KOPT-K1 (cell line): ENCODE results near the gene IDI1.
"Not testable (repeated sequence)": the region's sequence is repeated elsewhere in the genome, so short reads cannot be mapped to it uniquely, and the experiment has no call there.

ENCODE experiments used
- H3K27ac ChIP-seq: fragments of 200-600 bp; sonication (generic); 2 replicates; pipeline ENCODE4 v1.5.1; 2016; ENCODE audit warnings: antibody characterized with exemption, mild to moderate bottlenecking, low read depth, low read length; ENCODE audit not compliant: poor library complexity, severe bottlenecking
- H3K36me3 ChIP-seq: fragments of 200-600 bp; sonication (generic); 2 replicates; pipeline ENCODE4 v1.5.1; 2017; ENCODE audit warnings: antibody characterized with exemption, mild to moderate bottlenecking, low read length, moderate library complexity; ENCODE audit not compliant: insufficient read depth
- H3K9me3 ChIP-seq: fragments of 200-600 bp; sonication (generic); 2 replicates; pipeline ENCODE4 v1.5.1; 2017; ENCODE audit warnings: antibody characterized with exemption, low read length, mild to moderate bottlenecking; ENCODE audit not compliant: insufficient read depth, poor library complexity, severe bottlenecking

Gene IDI1

DNA sequence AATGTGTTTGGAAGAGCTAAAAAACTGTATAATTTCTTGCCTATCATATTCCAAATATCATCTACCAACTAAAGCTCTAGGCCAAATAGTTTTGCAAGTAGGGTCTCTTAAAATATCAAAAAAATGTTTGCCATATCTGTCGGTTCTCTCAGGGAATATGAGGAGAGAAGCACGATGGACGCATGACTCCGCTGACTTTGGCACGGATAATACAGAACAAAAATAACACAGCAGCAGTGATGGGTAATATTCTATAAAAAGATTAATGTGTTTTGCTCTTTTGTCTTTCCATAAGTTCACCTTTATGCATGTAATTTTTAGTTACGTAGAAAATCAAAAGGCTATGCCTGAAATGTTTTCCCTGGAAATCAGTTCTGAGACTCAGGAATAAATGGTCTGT lies 22.3 kb downstream of the IDI1 start:
- no peak overlapping the region for H3K27ac ChIP-seq
- H3K9me3 ChIP-seq: no peaks in the 10 kb centered on the region
- peaks cover 5% of the 10 kb centered on the region; the same call in 1 of the 2 replicates for H3K36me3 ChIP-seq

DNA sequence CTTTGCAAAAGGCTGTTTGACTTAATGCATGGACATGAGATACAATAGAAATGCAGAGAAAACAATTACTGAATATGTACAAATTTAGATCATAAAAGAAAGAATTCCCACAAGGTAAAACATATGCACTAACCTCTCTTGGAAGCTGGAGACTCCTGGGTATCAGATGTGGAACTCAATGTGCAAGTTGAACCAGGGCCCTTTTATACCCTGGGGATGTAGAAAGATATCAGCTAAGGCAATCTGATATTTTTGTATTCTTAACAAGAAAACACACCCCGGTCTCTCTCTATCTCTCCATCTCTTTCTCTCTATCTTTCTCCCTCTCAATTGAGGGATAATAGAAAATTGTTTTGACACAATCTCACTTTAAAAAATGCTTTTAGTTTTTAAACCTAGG lies 23.2 kb downstream of the IDI1 start, which contains the start of gene IDI2:
IDI2 (minus strand) TSS at position 177 of the 400 bp plus-strand sequence. CDS start 1,136 bp downstream, outside the sequence.
- Histone ChIP-seq H3K27ac (no peak within 1 kb of the TSS), H3K36me3 (peaks cover 8% of the 10 kb centered on the region; the same call in 1 of the 2 replicates), H3K9me3 (no peaks in the 10 kb centered on the region)

DNA sequence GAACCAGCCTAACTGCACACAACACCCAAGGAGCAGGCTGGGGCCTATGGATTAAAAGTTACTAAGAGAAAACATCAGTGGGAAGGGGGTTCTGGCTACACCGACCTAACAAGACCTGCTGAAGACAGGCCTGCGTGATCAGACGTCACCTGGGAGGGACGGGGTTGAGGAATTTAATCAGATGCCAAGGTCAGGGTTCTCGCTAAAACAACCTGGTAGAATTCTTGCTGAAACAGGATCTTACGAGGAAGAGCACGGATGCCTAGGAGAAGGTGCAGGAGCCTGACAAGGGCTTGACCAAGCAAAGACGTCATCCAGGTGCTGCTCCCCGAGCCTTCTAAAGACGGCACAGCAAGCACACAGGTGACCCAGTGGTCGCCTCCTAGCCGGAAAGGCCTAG lies 24.8 kb downstream of the IDI1 start:
- Histone ChIP-seq H3K36me3 (peaks cover 24% of the 10 kb centered on the region), H3K27ac (no peak overlapping the region), H3K9me3 (no peaks in the 10 kb centered on the region)

DNA sequence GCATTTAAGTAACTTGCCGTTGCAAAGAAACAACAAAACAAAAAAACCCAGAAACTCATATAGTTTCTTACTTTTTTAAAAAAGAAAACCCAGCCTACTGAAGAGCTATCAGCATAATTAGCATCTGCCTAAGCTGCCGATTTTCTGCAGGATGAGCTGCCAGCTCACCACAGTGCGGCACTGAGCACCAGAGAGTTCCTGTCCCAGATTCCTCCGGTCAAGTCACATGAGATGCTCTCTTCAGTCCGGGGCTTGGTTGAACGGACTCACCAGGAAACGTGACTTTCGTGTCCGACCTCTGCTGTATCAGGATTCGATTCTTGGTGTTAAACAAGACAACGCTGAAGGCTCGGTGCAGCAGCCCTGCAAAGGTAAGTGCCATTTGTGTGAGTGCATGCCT lies 26.5 kb downstream of the IDI1 start:
- no peak overlapping the region for H3K27ac ChIP-seq
- no peaks in the 10 kb centered on the region for H3K9me3 ChIP-seq
- H3K36me3 ChIP-seq: peaks cover 39% of the 10 kb centered on the region

- H3K27ac ChIP-seq: no peak overlapping the region
These were observed 28.0 kb downstream of the IDI1 start for GRCh38 chr10:1020958-1021357.

GRCh38 chr10:1020460-1020859 lies 28.5 kb downstream of the IDI1 start:
- H3K9me3 ChIP-seq: no peaks in the 10 kb centered on the region
- H3K27ac ChIP-seq: no peak overlapping the region
- H3K36me3 ChIP-seq: peaks cover 59% of the 10 kb centered on the region

More at GRCh38 chr10:1020958-1021357, 28.0 kb downstream of the IDI1 start:
- Histone ChIP-seq H3K36me3 (peaks cover 54% of the 10 kb centered on the region), H3K9me3 (no peaks in the 10 kb centered on the region)

DNA sequence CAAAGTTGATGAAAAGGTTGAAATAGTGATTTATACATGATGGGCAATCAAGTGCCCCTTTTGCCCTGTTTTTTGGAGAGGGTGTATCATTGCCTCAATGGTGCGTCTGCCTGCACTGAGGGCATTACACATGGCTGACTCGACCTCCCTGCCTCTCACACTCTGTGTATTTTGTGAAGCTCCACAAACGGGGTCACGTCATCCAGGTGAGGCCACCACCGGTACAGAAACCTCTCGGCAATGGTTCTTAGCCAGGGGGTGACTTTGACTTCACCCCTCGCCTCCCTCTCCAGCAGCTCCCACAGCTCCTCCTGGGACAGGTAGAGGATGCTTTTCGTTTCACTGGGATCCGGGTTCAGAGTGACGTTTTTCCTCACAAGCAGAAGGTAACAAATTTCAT lies 29.6 kb downstream of the IDI1 start:
- Histone ChIP-seq H3K9me3 (no peaks in the 10 kb centered on the region), H3K27ac (no peak overlapping the region), H3K36me3 (peaks cover 70% of the 10 kb centered on the region)

GRCh38 chr10:1015688-1016087 lies 33.2 kb downstream of the IDI1 start:
- Histone ChIP-seq H3K9me3 (no peaks in the 10 kb centered on the region), H3K36me3 (peaks cover 98% of the 10 kb centered on the region), H3K27ac (no peak overlapping the region)

DNA sequence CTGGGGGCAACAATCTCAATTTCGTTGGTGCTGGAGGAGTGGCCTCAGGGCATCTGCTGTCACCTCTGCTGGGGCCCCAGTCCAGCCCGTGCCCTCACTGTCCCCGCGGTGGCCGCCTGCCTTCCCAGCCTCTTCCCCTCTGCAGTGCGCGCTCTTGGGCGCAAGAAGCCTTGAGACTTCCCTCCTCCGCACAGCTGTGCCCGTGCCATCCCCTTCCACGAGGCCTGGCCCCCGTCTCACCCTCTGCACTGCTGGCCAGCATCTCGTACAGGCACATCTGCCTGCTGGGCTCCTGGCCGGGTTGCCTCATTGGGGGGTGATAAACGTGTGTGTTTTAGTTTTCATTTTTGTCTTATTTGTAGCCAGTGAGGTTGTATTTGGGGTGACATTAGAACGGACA lies 37.2 kb downstream of the IDI1 start:
- Histone ChIP-seq H3K36me3 (peaks cover 100% of the 10 kb centered on the region), H3K27ac (no peak overlapping the region), H3K9me3 (no peaks in the 10 kb centered on the region)

DNA sequence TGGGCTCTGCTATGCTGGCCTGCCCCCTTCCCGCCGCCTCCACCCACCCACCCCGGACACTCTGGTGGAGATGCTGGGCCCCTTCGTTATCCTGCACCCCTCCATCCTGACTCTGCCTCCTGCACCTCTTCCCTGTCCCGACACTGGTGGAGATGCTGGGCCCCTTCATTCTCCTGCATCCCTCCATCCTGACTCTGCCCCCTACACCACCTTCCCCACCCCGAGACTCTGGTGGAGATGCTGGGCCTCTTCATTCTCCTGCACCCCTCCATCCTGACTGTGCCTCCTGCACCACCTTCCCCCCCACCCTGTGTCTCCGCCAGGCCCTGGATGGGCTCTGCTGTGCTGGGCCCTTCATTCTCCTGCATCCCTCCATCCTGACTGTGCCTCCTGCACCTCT lies 38.2 kb downstream of the IDI1 start:
- H3K36me3 ChIP-seq: peaks cover 100% of the 10 kb centered on the region
- H3K27ac ChIP-seq: no peak overlapping the region
- H3K9me3 ChIP-seq: no peaks in the 10 kb centered on the region

DNA sequence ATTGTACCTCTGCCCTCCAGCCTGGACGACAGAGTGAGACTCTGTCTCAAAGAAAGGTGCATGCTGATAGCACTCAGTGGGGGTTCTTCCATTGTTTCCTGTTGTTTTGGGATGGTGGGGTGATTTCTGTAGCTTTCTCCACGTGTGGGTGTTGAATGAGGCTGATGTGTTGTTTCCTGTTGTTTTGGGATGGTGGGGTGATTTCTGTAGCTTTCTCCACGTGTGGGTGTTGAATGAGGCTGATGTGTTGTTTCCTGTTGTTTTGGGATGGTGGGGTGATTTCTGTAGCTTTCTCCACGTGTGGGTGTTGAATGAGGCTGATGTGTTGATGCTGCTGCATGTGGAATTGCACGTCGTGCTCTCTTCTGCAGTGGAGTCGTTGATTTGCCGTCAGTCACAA lies 39.0 kb downstream of the IDI1 start:
- not testable (repeated sequence) for H3K9me3 ChIP-seq, H3K27ac ChIP-seq
- peaks cover 100% of the 10 kb centered on the region for H3K36me3 ChIP-seq

GRCh38 chr10:1009071-1009494 lies 39.8 kb downstream of the IDI1 start:
- H3K36me3 ChIP-seq: peaks cover 100% of the 10 kb centered on the region

GRCh38 chr10:1007583-1007982 lies 41.3 kb downstream of the IDI1 start:
- Histone ChIP-seq H3K27ac (no peak overlapping the region), H3K36me3 (peaks cover 100% of the 10 kb centered on the region)

More at GRCh38 chr10:1009071-1009494, 39.8 kb downstream of the IDI1 start:
- Histone ChIP-seq H3K9me3 (no peaks in the 10 kb centered on the region), H3K27ac (no peak overlapping the region)

GRCh38 chr10:1006573-1006972 lies 42.3 kb downstream of the IDI1 start:
- H3K9me3 ChIP-seq: peaks cover 7% of the 10 kb centered on the region
- no peak overlapping the region for H3K27ac ChIP-seq
- H3K36me3 ChIP-seq: peaks cover 100% of the 10 kb centered on the region

More at GRCh38 chr10:1007583-1007982, 41.3 kb downstream of the IDI1 start:
- peaks cover 2% of the 10 kb centered on the region for H3K9me3 ChIP-seq

DNA sequence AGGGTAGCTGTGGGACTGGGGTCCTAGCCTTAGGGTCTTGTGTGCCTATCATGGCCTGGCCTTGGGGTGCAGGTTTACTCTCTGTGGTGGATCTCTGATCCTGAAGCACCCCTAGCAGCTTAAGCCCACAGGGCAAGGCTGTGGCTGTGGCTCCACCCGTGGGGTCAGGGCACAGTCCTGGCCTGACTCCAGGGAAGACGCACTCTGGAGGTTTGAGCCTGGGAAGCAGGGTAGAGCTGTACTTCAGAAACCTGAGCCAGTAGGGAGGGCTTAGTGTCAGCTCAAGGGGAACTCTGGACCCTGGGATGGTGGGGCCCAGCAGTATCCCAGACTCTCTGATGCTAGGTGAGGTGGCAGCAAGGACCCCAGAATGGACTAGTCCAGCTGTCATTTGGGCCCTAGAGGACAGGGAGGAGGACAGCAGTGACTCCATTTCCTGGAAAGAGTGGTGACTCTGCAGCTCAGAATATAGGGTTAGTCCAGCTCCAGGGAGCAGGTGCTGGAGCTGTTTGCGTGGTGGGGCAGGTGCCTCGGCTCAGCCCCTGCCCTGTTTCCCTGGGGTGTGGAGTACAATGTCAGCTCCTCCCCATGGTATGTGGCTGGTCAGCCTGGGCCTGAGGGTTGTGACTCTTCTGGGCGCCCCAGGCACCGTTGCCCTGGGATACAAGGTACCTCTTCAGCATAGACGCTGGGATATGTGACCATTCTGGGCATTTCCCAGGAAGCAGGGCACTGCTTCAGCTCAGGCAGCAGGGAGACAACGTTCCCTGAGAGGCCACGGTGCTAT lies 44.8 kb downstream of the IDI1 start:
- Histone ChIP-seq H3K9me3 (peaks cover 7% of the 10 kb centered on the region), H3K36me3 (peaks cover 100% of the 10 kb centered on the region), H3K27ac (no peak overlapping the region)
